ENCODE measurements around the gene PATJ. TPM values are rescaled to one million over a fixed set of nuclear protein-coding genes. Genes with fewer than 3 reads are reported as not detected.
"Not testable (repeated sequence)": the region's sequence is repeated elsewhere in the genome, so short reads cannot be mapped to it uniquely, and the experiment has no call there.

The PATJ gene
- total RNA-seq, 1 donor from 2014 or later, result 5.0 TPM

GRCh38 chr1:62139410-62139809 lies 397.1 kb downstream of the PATJ start:
- DNase-seq (ENCODE audit: extremely low read depth, low read depth, low spot score), result no peak

- no peak for DNase-seq (ENCODE audit: extremely low read depth, low read depth, low spot score)
Measured at GRCh38 chr1:62140666-62141065, 398.4 kb downstream of the PATJ start.

GRCh38 chr1:62142496-62142895 lies 400.2 kb downstream of the PATJ start:
- DNase-seq (ENCODE audit: extremely low read depth, low read depth, low spot score), result no peak

GRCh38 chr1:62144238-62144831 lies 402.1 kb downstream of the PATJ start:
- no peak for DNase-seq (ENCODE audit: extremely low read depth, low read depth, low spot score)

- no peak for DNase-seq (ENCODE audit: extremely low read depth, low read depth, low spot score)
Measured at GRCh38 chr1:62159940-62160348, 417.7 kb downstream of the PATJ start.

- no peak for DNase-seq (ENCODE audit: extremely low read depth, low read depth, low spot score)
Measured at GRCh38 chr1:62161711-62162110, 419.4 kb downstream of the PATJ start.

- not testable (repeated sequence) for DNase-seq (ENCODE audit: extremely low read depth, low read depth, low spot score)
Measured at GRCh38 chr1:62170380-62170779, 428.1 kb downstream of the PATJ start.

- DNase-seq (ENCODE audit: extremely low read depth, low read depth, low spot score), result peak; percentile 27
Measured at GRCh38 chr1:62175568-62176179, 433.4 kb downstream of the PATJ start.

GRCh38 chr1:62176597-62177312 lies 434.5 kb downstream of the PATJ start:
- no peak for DNase-seq (ENCODE audit: extremely low read depth, low read depth, low spot score)

GRCh38 chr1:62177621-62178020 lies 435.3 kb downstream of the PATJ start:
- no peak for DNase-seq (ENCODE audit: extremely low read depth, low read depth, low spot score)

GRCh38 chr1:62178372-62178771 lies 436.1 kb downstream of the PATJ start:
- no peak for DNase-seq (ENCODE audit: extremely low read depth, low read depth, low spot score)

- not testable (repeated sequence) for DNase-seq (ENCODE audit: extremely low read depth, low read depth, low spot score)
Measured at GRCh38 chr1:62180054-62180453, 437.8 kb downstream of the PATJ start.

GRCh38 chr1:62180639-62181038 lies 438.4 kb downstream of the PATJ start:
- DNase-seq (ENCODE audit: extremely low read depth, low read depth, low spot score), result no peak

GRCh38 chr1:62181532-62181931 lies 439.3 kb downstream of the PATJ start:
- no peak for DNase-seq (ENCODE audit: extremely low read depth, low read depth, low spot score)

GRCh38 chr1:62182157-62182556 lies 439.9 kb downstream of the PATJ start:
- not testable (repeated sequence) for DNase-seq (ENCODE audit: extremely low read depth, low read depth, low spot score)

GRCh38 chr1:62183164-62184020 lies 441.1 kb downstream of the PATJ start:
- DNase-seq (ENCODE audit: extremely low read depth, low read depth, low spot score), result not testable (repeated sequence)

GRCh38 chr1:62184336-62184735 lies 442.1 kb downstream of the PATJ start:
- DNase-seq (ENCODE audit: extremely low read depth, low read depth, low spot score), result no peak

GRCh38 chr1:62185233-62185632 lies 443.0 kb downstream of the PATJ start:
- not testable (repeated sequence) for DNase-seq (ENCODE audit: extremely low read depth, low read depth, low spot score)

- DNase-seq (ENCODE audit: extremely low read depth, low read depth, low spot score), result no peak
Measured at GRCh38 chr1:62185677-62186076, 443.4 kb downstream of the PATJ start.

GRCh38 chr1:62187548-62187947 lies 445.3 kb downstream of the PATJ start:
- DNase-seq (ENCODE audit: extremely low read depth, low read depth, low spot score), result no peak

- no peak for DNase-seq (ENCODE audit: extremely low read depth, low read depth, low spot score)
Measured at GRCh38 chr1:62188111-62188510, 445.8 kb downstream of the PATJ start.

Data from glomerular endothelial cell (primary cell).